ENCODE measurements around the gene USP21.

USP21 gene

GRCh38 chr1:161171191-161171590, 11.9 kb downstream of the USP21 start:
- DNase-seq (ENCODE audit: low read depth) = no peak

- no peak for DNase-seq (ENCODE audit: low read depth)
Observed at GRCh38 chr1:161171696-161172095, 12.4 kb downstream of the USP21 start.

GRCh38 chr1:161172349-161172748, 13.0 kb downstream of the USP21 start:
- no peak for DNase-seq (ENCODE audit: low read depth)

GRCh38 chr1:161172776-161173376, 13.6 kb downstream of the USP21 start:
- no peak for DNase-seq (ENCODE audit: low read depth)

- no peak for DNase-seq (ENCODE audit: low read depth)
Observed at GRCh38 chr1:161173711-161174110, 14.4 kb downstream of the USP21 start.

GRCh38 chr1:161174911-161175310, 15.6 kb downstream of the USP21 start:
- no peak for DNase-seq (ENCODE audit: low read depth)

- no peak for DNase-seq (ENCODE audit: low read depth)
Observed at GRCh38 chr1:161175771-161176453, 16.6 kb downstream of the USP21 start.

GRCh38 chr1:161176468-161177111, 17.3 kb downstream of the USP21 start:
- no peak for DNase-seq (ENCODE audit: low read depth)

GRCh38 chr1:161177112-161177935, 18.0 kb downstream of the USP21 start, which contains the start of gene B4GALT3:
Gene B4GALT3, minus strand, starts transcription at chr1:161177507. Its CDS starts 1,447 bp downstream, at chr1:161176060.
- DNase-seq (ENCODE audit: low read depth) = peak; percentile 75

GRCh38 chr1:161177936-161178244, 18.6 kb downstream of the USP21 start:
- no peak for DNase-seq (ENCODE audit: low read depth)

GRCh38 chr1:161179698-161180097, 20.4 kb downstream of the USP21 start:
- DNase-seq (ENCODE audit: low read depth) = no peak

- no peak for DNase-seq (ENCODE audit: low read depth)
Observed at GRCh38 chr1:161180639-161181038, 21.3 kb downstream of the USP21 start.

- peak; percentile 25 for DNase-seq (ENCODE audit: low read depth)
Observed at GRCh38 chr1:161182214-161182613, 22.9 kb downstream of the USP21 start.

- DNase-seq (ENCODE audit: low read depth) = peak; percentile 67
Observed at GRCh38 chr1:161185282-161185682, 26.0 kb downstream of the USP21 start.

GRCh38 chr1:161185732-161186311, 26.5 kb downstream of the USP21 start:
- DNase-seq (ENCODE audit: low read depth) = no peak

- no peak for DNase-seq (ENCODE audit: low read depth)
Observed at GRCh38 chr1:161187311-161187710, 28.0 kb downstream of the USP21 start.

- no peak for DNase-seq (ENCODE audit: low read depth)
Observed at GRCh38 chr1:161188381-161188780, 29.1 kb downstream of the USP21 start.

GRCh38 chr1:161189036-161189435, 29.7 kb downstream of the USP21 start:
- DNase-seq (ENCODE audit: low read depth) = no peak

- DNase-seq (ENCODE audit: low read depth) = no peak
Observed at GRCh38 chr1:161190962-161191521, 31.7 kb downstream of the USP21 start.

- DNase-seq (ENCODE audit: low read depth) = no peak
Observed at GRCh38 chr1:161191971-161192370, 32.7 kb downstream of the USP21 start.

- DNase-seq (ENCODE audit: low read depth) = peak; percentile 27
Observed at GRCh38 chr1:161192476-161193465, 33.5 kb downstream of the USP21 start.
